GM21528 (cell line): ENCODE data around the gene SKA2.
A peak's percentile ranks its signal among the peaks of the same experiment; 100 is the strongest.
"Not testable (repeated sequence)": the region's sequence is repeated elsewhere in the genome, so short reads cannot be mapped to it uniquely, and the experiment has no call there.

Experiments used
- ATAC-seq: cut with Tn5 transposase; IDR thresholded peaks from one replicate; pipeline ENCODE4 v1.9.1; 2021; ENCODE audit warnings: mild to moderate bottlenecking, moderate library complexity; ENCODE audit not compliant: unreplicated experiment, low FRiP score

SKA2 gene

GRCh38 chr17:59154721-59155438 lies at the start of gene SKA2:
Gene SKA2, minus strand, starts transcription at chr17:59155186. Its CDS starts 23 bp downstream, at chr17:59155163.
- peak; percentile 83 for ATAC-seq

- ATAC-seq: no peak
These were observed 47.3 kb upstream of the SKA2 start for GRCh38 chr17:59202320-59202719.

GRCh38 chr17:59199398-59199797 lies 44.4 kb upstream of the SKA2 start:
- ATAC-seq: no peak

GRCh38 chr17:59193336-59193862 lies 38.4 kb upstream of the SKA2 start:
- ATAC-seq: no peak

GRCh38 chr17:59190806-59191205 lies 35.8 kb upstream of the SKA2 start:
- no peak for ATAC-seq

- no peak for ATAC-seq
These were observed 31.9 kb upstream of the SKA2 start for GRCh38 chr17:59186850-59187249.

GRCh38 chr17:59185997-59186396 lies 31.0 kb upstream of the SKA2 start:
- no peak for ATAC-seq

- no peak for ATAC-seq
These were observed 26.5 kb upstream of the SKA2 start for GRCh38 chr17:59181481-59181880.

- ATAC-seq: no peak
These were observed 25.6 kb upstream of the SKA2 start for GRCh38 chr17:59180626-59181025.

- ATAC-seq: not testable (repeated sequence)
These were observed 24.6 kb upstream of the SKA2 start for GRCh38 chr17:59179601-59180000.

GRCh38 chr17:59178266-59178985 lies 23.4 kb upstream of the SKA2 start:
- ATAC-seq: no peak

- no peak for ATAC-seq
These were observed 20.1 kb upstream of the SKA2 start for GRCh38 chr17:59175076-59175475.

- no peak for ATAC-seq
These were observed 19.7 kb upstream of the SKA2 start for GRCh38 chr17:59174671-59175070.

GRCh38 chr17:59172436-59173004 lies 17.5 kb upstream of the SKA2 start:
- ATAC-seq: no peak

GRCh38 chr17:59167571-59168001 lies 12.6 kb upstream of the SKA2 start:
- ATAC-seq: no peak

GRCh38 chr17:59165933-59166342 lies 11.0 kb upstream of the SKA2 start:
- ATAC-seq: no peak

GRCh38 chr17:59161477-59161876 lies 6.5 kb upstream of the SKA2 start:
- no peak for ATAC-seq

GRCh38 chr17:59160157-59161025 lies 5.4 kb upstream of the SKA2 start:
- no peak for ATAC-seq

- ATAC-seq: peak; percentile 90
These were observed 622 bp upstream of the SKA2 start, which contains the start of gene PRR11 for GRCh38 chr17:59155439-59156177. Gene PRR11, plus strand, starts transcription at chr17:59155746. Its CDS starts 14,007 bp downstream, at chr17:59169753.

GRCh38 chr17:59154292-59154720 lies 680 bp downstream of the SKA2 start:
- no peak for ATAC-seq
